ENCODE data around the gene IFI27. TPM values are rescaled to one million over a fixed set of nuclear protein-coding genes. Genes with fewer than 3 reads are reported as not detected.
A peak's percentile ranks its signal among the peaks of the same experiment; 100 is the strongest.

The IFI27 gene
- total RNA-seq, 1 donor: 20.2 TPM

DNA sequence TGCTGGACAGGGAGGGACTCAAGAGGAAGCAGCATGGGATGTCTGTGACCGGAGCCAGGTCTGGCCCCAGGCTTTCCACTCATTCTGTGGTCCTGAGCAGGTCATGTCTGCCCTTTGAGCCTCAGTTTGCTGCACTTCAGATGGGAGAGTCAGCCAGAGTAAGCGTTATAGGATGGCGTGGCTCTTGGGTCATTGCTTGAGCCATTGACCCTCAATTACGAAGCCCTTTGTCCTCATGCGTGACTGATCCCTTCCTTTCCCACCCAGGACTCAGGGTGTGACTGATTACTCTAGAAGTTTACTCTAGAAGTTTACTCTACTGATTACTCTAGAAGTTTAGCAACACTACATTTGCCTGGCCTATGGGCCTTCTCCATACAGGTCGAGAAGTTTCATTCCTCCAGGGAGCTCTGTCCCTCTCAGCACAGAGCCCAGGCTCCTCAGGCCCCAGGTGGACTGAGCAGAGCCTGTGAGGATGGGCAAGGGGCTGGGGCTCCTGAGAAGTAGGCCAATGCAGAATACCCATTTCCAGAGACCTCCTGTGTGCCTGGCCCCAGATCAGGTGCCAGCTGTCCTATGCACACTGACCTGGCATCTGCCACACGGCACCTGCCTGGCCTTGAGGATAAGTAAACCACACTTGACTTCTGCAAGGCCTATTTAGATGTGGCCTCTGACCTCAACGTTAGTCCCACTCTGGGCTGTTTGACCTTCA is 7.6 kb upstream of the IFI27 start:
- DNase-seq (ENCODE audit: low read depth): no peak
- TF ChIP-seq, protein P1, sequence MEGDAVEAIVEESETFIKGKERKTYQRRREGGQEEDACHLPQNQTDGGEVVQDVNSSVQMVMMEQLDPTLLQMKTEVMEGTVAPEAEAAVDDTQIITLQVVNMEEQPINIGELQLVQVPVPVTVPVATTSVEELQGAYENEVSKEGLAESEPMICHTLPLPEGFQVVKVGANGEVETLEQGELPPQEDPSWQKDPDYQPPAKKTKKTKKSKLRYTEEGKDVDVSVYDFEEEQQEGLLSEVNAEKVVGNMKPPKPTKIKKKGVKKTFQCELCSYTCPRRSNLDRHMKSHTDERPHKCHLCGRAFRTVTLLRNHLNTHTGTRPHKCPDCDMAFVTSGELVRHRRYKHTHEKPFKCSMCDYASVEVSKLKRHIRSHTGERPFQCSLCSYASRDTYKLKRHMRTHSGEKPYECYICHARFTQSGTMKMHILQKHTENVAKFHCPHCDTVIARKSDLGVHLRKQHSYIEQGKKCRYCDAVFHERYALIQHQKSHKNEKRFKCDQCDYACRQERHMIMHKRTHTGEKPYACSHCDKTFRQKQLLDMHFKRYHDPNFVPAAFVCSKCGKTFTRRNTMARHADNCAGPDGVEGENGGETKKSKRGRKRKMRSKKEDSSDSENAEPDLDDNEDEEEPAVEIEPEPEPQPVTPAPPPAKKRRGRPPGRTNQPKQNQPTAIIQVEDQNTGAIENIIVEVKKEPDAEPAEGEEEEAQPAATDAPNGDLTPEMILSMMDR (IDR thresholded peaks at IDR 0.05; ENCODE audit: insufficient read depth, low read length): no peak
- no peak overlapping the region for H3K4me3 ChIP-seq (ENCODE audit: low read depth, low read length)

DNA sequence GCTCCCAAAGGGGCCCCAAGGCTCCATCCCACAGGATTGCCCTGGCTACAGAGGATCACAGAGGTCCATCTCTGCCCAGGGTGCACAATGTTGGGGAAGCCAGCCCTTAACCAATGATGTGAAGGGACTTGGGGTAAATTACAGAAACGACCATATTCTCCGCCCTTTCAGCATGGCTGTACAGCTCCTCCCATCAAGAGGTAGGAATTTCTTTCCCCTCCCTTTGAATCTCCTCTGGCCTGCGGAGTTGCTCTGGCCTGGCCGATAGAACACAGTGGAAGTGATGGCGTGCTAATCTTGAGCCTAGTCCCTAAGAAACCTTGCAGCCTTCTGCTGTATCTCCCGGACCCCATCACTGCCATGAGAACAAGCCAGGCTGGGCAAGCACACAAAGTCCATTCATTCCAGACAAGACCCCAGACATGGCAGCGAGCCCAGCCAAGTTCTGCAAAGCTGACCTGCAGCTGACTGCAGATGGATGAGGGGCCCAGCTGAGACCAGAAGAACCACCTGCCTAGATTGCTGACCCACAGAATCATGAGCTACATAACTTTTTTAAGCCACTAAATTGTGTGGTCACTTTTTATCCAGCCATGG is 6.9 kb upstream of the IFI27 start:
- H3K4me3 ChIP-seq (ENCODE audit: low read depth, low read length): no peak overlapping the region
- TF ChIP-seq, protein P1 (IDR thresholded peaks at IDR 0.05; ENCODE audit: insufficient read depth, low read length): no peak
- DNase-seq (ENCODE audit: low read depth): no peak

DNA sequence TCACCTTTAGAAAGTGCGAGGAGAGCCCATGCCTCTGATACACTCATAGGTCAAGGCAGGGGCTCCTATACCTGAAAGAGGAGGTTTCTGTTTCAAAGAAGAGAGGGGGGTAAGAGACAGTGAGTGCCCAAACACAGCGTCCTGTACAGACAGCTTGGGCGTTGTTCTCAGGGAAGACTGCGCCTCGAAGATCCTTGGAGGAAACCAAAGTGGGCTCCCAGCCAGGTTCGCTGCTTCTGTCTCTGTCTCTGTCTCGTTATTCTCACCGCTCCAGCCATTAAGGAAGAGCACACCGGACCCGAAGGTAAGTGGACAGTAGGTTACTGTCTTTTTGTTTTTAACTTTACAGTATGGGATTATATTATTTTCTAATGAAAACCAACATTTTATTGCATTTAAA is 5.8 kb upstream of the IFI27 start:
- H3K4me3 ChIP-seq (ENCODE audit: low read depth, low read length): no peak overlapping the region
- TF ChIP-seq, protein P1 (IDR thresholded peaks at IDR 0.05; ENCODE audit: insufficient read depth, low read length): no peak
- DNase-seq (ENCODE audit: low read depth): no peak

DNA sequence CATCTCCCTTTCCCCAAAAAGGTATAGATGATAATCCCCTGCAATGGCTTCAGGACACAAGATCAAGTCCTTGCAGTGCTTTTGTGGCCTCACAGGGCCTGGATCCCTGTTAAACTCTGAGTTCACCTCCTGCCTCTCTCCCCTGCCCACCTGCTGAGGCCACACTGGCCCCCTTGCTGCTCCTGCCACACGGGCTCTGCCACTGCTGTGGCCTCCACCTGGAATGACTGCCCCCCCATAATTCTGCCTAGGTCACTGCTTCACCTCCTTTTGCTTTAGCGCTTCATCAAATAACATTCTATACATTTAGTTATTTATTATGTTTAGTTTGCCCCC is 653 bp upstream of the IFI27 start:
- TF ChIP-seq, protein P1 (IDR thresholded peaks at IDR 0.05; ENCODE audit: insufficient read depth, low read length): no peak
- H3K4me3 ChIP-seq (ENCODE audit: low read depth, low read length): no peak overlapping the region

DNA sequence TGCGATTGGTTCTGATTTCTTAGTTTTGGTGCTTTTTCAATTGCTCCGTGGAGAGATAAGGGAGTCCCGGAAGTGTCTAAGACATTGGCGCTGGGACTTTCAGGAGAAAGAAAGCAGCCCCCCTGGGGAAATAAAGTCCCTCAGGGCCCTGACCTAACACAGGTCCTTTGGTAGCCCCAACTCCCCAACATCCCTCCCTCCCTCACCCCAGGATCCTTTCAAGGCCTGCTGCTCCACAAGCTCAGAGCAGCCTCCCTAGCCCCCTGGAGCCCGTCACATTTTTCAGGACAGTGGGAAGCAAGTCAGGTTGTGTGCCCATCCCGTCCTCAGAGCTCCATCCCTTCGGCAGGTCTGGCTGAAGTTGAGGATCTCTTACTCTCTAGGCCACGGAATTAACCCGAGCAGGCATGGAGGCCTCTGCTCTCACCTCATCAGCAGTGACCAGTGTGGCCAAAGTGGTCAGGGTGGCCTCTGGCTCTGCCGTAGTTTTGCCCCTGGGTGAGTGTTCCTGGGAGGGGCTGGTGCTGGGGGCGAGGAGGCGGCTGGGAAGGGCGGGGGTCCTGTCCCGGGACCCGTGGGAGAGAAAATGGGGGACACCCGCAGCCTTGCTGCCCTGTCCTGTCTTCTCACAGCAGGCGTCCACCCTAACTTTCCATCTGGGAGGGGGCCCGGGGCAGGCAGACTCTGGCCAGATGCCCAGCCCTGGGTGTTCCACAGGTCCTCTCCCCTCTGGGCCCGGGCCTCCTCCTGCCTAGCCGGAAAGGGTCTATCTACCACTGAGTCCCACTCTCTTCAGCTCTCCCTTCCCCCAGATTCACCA is 950 bp downstream of the IFI27 start:
- H3K4me3 ChIP-seq (ENCODE audit: low read depth, low read length): peak overlapping the region; percentile 60
- DNase-seq (ENCODE audit: low read depth): no peak
- TF ChIP-seq, protein P1 (IDR thresholded peaks at IDR 0.05; ENCODE audit: insufficient read depth, low read length): no peak

More for the DNA sequence above, 653 bp upstream of the IFI27 start:
- no peak for DNase-seq (ENCODE audit: low read depth)

DNA sequence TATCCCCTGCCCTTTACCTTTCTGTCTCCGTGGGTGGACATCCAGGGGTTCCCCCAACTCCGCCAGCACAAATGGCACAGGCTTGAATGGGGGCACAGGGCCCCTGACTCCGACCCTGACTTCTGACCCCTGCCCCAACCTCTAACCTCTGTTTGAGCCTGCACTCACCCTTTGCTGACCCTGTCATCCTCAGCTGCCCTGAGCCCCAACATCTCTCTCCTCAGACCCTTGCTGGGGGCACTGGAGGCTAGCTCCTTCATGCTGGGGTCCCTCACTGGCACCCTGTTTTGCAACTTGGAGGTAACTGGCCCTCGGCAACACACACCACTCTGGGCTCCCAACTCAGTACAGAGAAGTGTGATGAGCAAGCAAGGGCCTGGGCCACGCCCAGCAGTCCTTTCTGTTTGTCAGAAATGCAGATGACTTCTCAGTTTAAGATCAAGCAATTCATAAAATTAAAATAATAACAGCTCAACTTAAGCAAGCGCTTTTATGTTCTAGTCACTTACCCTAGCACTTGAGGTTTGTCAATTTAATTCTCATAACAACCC is 2.1 kb downstream of the IFI27 start:
- no peak overlapping the region for H3K4me3 ChIP-seq (ENCODE audit: low read depth, low read length)
- TF ChIP-seq, protein P1 (IDR thresholded peaks at IDR 0.05; ENCODE audit: insufficient read depth, low read length): no peak
- no peak for DNase-seq (ENCODE audit: low read depth)
